Effector CD4-positive, alpha-beta T cell (primary cell): ENCODE results near the gene FGFR1OP2.
A peak's percentile ranks its signal among the peaks of the same experiment; 100 is the strongest.

Experiments
- DNase-seq: peaks from one replicate; pipeline ENCODE4 v3.0.0-alpha.2; 2020

FGFR1OP2 gene

GRCh38 chr12:27005495-27005894, 67.2 kb downstream of the FGFR1OP2 start:
- no peak for DNase-seq

- no peak for DNase-seq
These were observed 68.7 kb downstream of the FGFR1OP2 start for GRCh38 chr12:27006797-27007467.

GRCh38 chr12:27008081-27008480, 69.8 kb downstream of the FGFR1OP2 start:
- DNase-seq, result no peak

GRCh38 chr12:27009881-27010301, 71.6 kb downstream of the FGFR1OP2 start:
- DNase-seq, result no peak

- no peak for DNase-seq
These were observed 74.1 kb downstream of the FGFR1OP2 start for GRCh38 chr12:27012239-27012981.

DNA sequence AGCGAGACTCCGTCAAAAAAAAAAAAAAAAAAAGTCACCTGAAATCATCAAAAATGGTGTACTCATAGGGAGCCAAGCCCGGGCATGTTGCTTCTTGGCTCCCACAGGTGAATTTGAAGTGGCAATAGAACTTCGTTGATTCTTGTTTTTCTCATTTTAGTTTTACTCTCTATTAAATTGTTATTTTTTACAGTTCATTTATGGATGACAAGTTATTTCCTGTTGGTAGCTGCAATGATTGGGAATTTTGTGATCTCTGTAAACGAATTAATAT, 74.6 kb downstream of the FGFR1OP2 start:
- DNase-seq, result no peak

- no peak for DNase-seq
These were observed 75.4 kb downstream of the FGFR1OP2 start for GRCh38 chr12:27013611-27014084.

GRCh38 chr12:27014085-27014858, 76.0 kb downstream of the FGFR1OP2 start, which contains the start of gene TM7SF3:
Gene TM7SF3, minus strand, starts transcription at chr12:27014384. Its CDS starts 216 bp downstream, at chr12:27014168.
- peak; percentile 96 for DNase-seq

GRCh38 chr12:27014859-27015729, 76.8 kb downstream of the FGFR1OP2 start:
- no peak for DNase-seq

DNA sequence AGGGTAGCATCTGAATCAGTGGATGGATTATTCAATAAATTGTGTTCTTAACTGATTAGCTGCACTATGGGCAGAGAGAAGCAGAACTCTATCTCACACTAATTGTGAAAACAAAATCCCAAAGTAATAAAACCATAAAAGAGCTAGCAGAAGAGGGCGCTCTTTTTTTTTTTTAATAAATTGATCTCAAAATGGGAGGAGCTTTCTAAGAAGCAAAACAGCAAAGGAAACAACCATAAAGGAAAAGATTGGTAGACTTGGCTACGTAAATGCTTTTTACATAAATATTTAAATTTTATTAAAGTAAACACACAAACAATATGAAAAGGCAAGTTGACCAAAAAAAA, 77.4 kb downstream of the FGFR1OP2 start:
- DNase-seq, result no peak
